Measurements from ENCODE around the gene BMAL1.

BMAL1 gene

DNA sequence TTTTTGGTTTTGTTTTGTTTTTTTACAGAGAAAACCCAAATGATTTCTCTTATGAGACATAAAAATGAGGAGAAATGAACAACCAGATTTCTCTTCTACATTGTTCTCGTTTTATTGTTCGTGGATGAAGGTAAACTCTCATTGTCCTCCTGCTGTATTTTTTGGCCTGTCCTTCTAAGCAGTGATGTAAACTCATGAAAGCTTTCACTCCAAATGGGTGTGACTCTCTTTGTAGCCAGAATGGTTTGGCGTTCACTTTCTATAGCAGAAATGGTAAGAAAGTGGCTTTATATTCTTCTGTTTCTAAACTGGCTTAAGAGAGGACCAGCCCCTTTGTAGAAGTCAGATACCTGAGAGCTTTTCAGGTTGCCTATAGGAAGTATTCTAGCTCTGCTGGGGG is 15.5 kb upstream of the BMAL1 start:
- DNase-seq = no peak

DNA sequence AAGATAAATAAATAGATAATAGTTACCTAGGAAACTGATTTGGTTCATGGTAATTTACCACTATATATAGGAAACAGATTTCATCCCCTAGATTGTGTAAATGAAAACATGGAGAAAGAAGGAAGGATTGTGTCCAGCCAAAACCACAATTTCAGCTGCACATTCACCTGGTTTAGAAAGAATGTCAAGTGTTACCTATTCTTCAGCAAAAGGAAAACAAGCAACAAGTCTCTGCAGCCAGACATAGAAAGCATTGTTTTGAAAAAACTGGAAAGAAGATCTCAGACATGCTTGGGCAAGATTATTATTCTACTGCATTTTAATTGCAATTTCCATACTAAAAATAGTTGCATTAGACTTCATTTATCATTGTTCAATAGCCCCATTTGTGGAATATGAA is 8.8 kb upstream of the BMAL1 start:
- no peak for DNase-seq

DNA sequence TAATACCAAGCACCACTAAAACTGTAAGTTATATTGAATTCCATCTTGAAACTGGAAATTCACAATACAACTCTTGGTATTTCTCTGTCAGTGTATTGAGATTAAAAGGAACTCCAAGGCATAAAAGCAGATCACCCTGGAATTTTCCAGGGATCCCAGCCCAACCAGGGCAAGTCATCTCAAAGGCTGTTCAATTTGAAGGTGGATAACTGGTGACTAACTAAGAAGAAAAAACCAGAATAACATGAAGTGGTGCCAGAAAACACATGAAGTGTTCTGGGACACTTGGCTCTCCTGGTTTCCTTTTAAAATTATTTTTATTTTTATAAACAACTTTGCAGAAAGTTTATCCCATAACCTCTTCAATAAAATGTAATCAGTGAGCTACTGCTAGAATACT is 7.8 kb upstream of the BMAL1 start:
- no peak for DNase-seq

DNA sequence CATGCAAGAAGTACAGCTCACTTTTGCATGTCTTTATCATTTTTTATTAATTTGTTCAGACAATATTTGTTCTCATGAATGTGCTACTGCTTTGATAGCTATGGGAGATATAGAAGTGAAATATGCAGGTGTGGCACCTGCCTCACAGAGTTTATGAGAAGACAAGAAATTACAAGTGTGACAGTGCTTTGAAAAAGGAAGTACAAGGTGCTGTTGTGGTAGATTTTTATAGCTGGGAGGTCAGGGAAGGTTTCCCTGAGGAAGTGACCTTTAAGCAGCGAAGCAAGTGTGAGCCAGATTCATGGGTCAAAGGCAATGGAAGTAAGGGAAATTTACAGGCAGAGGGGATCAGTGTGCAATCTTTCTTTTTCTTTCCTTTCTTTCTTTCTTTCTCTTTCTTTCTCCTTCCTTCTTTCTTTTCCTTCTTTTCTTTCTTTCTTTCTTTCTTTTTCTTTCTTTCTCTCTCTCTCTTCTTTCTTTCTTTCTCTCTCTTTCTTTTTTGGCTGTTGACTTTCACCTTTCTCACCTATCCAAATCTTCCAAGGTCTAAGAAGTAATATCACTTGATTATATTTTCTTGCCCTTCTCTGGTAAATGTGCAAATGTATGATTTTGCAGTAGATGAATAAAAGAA is 6.4 kb upstream of the BMAL1 start:
- no peak for DNase-seq

DNA sequence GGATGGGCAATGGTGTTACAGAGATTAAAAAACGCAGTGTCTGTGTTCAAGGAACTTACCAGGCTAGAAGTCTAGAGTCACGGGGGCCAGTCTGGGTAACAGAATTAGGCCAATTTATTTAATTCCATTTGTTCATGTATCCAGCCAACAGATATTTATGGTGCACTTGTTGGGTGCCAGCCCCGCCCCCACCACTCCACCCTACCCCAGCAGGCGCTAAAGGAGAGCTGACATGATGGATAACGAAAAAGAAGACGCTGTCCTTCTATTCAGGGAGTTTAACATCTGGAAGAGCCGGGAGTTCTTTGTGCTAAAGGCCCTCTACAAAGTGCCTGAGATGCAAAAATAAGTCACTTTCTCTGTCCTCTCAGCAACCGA is 1.1 kb upstream of the BMAL1 start:
- DNase-seq = peak; percentile 26

DNA sequence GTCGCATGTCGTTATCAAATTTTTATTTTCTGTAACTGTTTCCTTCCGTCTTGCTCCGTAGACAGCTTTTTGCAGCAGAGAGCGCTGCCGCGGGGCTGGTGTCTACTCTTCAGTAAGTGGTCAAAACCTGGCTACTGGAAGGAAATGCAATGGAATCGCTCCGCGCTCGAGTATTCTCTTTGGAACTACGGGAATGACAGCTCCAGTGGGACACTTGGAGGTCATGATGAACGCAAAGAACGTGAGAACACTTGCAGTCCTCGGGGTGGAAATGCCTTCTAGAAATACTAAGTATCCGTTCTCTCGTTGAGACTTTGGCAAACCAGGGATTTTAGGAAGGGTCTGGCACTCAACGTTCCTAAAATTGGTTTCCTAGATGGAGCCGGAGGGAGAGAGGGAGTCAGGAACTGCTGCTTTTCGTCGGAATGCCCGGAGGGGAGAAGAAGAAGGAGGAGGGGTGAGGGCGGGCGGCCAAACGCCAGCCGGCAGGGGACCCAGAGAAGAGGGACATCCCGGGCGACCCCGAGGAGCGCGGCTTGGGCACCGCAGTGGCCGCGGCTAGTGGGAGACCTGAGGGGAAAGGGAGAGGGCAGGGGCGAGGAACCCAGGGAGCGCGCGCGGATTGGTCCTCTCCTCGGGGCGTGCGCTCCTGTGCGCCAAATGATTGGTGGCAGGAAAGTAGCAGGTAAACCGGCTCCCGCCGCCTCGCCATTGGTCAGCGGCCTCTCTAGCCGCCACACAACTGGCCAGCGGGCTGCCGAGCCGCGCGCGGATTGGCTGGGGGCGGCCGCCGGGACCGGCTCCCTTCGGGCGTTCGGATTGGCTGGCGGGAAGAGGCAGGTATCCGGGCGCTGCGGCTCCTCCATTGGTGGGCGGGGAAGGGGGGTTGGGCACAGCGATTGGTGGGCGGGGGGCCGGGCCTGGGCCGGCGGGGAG is 490 bp upstream of the BMAL1 start:
- peak; percentile 98 for DNase-seq

DNA sequence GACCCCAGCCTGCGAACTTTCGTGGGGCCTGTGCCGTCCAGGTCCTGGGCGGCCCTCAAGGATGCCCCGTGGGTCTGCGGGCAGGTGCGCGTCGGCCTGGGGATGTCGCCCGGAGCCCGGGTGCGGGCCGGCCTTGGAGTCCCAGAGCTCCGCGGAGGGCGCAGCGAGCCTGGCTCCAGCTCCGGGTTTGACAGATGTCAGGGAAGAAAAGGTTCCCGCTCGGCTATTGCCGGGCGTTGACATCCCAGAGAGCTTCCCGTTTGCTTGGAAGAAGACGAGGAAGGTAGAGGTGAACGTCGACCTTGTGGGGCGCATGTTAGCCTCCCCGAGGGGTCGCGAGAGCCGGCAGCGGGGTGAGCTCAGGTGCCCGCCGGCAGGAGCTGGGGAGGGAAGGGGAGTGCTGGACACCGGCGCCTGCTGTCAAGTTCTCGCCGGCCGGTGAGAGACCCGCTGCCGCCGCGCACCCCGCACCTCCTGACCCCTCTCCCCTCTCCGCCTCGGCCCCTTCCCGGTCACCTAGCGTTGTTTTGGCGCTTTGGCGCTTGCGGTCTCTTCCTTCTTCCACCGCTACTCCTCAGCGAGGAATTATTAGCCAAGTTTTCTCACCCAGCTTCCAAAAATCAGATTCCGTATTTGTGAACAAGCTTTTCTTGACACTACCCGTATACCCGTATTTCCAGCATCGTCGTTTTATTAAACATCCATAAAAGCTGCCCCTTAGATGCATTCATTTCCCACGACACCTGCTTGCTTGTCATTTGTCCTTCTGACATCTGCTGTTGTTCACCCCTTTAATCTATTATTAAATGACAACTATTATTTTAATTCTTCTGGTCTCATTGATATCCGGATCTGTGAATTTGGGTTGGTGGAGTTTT is 1.3 kb downstream of the BMAL1 start:
- no peak for DNase-seq

DNA sequence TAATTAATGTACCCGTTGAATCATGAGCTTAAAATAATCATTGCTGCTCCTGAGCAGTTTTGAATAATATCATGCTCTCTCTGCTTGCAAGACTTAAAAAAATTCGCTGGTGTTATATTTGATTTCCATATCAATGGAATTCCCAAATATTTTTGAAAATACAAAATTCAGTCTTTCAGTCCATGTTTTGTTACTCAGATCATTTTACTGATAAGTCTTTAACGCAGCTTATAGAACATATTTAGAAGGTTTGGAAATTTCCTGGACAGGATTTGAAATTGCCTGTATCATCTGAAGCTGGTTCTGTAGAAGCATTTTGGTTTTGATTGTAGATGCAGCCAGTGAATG is 1.9 kb downstream of the BMAL1 start:
- DNase-seq = no peak

DNA sequence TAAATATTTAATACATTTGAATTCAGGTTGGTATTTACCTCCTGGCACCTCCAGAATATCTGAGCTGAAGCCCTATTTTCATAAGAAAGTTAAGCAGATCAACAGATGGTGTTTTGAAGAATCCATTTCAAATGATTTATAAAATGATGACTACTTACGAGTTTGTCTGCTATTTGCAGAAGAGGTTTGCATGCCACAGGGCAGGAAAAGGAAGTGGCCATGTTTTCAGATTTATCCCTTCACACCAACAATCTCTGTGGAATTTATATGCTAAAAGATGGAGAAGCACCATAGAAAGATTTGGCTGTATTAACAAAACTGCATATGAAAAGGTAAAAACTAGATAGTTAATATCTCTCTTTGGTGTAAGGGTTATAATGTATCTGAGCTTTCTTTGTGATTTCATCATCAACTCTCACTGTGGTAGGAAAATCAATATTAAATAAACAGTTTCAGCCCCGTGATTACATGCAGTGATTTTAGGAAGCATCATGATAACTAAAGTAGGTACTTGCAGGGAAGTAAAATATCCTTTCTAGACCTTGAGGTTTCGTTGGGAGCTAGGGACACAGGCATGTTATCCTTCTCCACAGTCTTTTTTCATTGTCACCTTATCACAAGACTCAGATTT is 2.6 kb downstream of the BMAL1 start:
- DNase-seq = no peak

DNA sequence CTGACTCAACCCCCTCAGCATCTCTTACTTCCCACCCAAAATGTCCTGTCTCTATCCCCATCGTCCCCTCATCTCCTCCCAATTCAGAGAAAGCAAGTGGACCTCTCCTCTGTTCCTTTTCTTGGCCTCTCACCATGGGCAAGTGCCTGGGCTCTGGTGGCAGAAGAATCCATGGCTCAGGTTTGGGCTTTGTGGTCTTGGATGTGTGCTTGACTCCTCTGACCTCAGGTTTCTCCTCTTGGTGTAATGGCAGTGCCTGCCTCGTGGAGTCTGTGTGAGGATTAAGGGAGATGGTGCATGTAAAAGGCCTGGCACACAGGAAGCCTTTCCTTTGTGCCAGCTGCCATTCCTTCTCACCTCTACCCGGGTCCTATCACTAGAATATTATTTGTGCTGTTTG is 3.2 kb downstream of the BMAL1 start:
- no peak for DNase-seq

DNA sequence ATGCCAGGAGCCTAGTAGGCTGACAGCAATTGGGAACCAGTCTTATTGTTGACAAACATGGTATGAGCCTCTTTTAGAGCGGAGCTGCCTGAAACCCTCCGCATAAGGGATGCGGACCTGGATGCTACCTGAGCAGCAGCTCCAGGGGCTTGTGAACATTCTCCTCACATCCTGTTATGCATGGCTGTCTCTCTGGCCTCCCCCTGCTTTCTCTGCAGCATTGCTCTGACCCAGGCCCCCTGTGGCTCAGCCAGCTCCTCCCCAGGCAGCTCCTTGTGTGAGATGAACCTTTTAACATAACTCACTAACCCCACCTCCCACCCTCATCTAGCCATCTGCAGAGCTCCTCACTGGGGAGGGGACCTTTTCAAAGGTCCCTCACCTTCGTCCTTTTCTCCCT is 6.0 kb downstream of the BMAL1 start:
- DNase-seq = no peak

DNA sequence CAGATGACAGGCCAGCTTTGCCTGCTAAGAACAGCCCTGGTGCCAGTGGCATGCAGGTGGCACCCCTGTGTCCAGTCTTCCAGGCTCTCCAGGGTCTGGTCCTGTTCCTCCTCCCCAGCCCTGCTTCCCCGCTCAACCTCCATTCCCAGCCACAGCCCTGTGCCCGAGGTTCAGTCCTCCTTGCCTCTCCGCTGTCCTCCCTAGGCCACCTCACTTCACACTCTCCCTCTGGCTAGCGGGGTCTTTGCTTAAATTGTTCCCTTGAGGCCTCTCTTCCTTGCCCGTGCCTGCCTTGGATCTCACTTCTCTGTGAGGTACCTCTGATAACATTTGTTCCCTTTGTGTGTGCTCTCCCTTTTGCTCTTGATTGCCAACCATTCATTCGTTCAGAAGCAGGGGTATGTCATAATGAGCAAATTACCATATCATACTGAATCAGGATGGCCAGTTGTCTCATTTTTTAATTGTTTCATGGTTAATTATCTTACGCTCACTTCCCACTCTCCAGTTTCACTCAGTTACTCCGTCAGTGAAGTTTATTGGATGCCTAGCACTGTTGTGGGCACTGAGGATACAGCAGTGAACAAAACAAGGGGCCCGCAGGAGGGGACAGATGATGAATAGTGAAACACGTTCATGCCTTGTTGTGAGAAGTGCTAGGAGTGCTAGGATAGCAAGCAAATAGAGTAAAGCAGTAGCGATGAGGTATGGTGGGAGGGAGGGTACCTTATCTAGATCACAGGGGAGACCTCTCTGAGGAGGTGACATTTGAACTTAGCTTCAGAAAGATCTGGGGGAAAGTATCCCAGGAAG is 7.4 kb downstream of the BMAL1 start:
- no peak for DNase-seq

DNA sequence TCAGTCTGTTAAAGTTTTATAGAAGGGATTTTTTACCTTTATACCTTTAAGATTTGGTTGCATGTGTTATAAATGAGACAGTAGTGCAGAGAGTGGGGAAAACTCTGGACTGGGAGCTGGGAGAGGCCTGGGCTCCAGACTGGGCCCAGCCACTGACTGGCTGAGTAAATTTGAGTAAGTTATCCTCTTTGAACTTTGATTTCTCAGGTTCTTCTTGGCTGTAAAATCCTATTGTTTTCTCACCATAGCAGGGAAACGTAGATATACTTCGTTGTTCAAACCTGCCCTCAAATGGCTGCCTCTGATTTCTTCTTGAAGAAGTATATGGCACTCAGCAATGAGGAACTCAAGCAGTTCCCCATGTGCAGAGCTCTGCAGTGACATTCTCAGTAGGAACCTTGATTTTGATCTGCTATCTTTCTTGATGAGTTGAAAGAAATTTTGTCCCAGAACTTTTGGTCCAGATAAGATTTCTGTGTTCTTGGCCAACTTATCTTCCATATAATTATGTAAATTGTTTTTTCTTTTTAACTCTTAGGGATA is 8.8 kb downstream of the BMAL1 start:
- DNase-seq = no peak

DNA sequence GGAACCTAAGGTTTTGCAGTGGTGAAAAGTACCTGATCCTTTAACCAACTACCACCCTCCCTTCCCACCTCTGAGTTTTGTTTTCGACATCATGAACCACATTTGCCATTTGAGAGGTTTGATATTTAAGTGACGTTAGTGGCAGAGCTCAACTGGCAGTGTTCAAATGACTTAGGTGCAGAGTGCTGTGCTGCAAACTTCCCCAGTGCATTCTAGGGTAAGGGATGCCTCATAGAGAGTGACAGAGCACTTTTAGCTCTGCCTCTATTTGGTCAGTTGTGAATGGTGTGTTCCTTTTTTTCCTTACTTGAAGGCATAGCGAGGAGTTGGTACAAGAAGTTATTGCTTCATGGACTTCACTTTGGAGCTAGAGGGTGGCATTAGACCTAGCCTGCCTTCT is 9.4 kb downstream of the BMAL1 start:
- no peak for DNase-seq

DNA sequence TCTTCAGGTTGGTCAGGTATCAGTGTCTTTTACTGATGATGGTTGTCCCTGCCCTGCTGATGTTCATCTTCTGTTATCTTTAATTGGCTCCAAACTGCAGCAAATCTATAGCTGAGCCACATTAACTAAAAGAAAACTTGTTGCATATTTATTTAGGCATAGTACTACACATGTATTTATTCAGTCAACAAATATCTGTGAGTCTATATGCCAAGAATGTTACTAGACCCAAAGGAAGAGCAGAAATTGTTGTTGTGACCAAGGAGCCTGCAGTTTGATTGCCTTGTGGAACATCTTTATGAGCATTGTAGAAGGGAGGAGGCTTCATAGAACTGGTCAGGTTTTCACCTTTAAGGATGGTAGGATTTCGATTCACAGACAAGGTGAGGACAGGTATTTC is 10.1 kb downstream of the BMAL1 start:
- no peak for DNase-seq

DNA sequence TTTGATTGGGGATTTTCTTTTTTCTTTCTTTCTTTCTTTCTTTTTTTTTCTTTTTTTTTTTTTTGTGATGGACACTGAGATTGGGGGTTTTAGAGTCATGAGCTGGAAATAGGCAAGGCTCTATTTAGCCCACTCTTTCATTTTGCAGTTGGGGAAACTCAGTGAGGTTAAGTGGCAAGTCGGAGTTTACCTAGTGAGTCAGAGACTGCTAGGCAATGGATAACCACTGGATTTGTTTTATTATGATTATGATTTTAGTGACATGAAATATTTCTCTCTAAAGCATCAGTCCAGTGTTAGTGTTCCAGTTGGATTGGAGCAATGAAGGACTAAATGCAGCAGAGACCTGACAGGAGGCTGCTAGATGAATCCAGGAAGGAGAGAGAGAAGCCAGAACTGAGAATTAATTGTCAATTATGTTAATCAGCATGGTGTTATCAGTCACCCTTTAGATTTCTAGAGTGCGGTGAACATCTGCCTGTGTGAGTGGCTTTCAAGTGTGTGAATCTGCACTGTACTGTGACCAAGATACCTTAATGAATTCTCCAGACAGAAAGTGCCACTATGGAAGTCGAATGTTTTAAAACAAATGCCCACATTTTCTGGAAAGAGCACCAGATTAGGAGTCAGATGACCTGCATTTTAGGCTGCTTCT is 10.9 kb downstream of the BMAL1 start:
- DNase-seq = no peak

DNA sequence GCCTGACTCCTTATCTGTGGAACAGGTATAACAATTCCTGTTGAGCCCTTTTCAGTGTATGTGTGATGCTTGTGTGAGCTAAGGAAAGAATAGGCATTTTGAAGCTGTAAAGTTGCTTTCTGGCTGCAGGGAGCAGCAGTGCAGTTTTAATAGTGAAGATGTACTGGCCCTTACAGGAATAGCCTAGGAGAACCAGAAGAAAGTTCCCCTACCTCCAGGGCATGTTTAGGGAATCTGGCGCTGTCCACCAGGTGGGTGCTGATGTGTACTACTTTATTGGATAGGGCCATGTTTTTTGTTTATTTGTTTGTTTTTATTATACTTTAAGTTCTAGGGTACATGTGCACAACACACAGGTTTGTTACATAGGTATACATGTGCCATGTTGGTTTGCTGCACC is 11.5 kb downstream of the BMAL1 start:
- DNase-seq = no peak

DNA sequence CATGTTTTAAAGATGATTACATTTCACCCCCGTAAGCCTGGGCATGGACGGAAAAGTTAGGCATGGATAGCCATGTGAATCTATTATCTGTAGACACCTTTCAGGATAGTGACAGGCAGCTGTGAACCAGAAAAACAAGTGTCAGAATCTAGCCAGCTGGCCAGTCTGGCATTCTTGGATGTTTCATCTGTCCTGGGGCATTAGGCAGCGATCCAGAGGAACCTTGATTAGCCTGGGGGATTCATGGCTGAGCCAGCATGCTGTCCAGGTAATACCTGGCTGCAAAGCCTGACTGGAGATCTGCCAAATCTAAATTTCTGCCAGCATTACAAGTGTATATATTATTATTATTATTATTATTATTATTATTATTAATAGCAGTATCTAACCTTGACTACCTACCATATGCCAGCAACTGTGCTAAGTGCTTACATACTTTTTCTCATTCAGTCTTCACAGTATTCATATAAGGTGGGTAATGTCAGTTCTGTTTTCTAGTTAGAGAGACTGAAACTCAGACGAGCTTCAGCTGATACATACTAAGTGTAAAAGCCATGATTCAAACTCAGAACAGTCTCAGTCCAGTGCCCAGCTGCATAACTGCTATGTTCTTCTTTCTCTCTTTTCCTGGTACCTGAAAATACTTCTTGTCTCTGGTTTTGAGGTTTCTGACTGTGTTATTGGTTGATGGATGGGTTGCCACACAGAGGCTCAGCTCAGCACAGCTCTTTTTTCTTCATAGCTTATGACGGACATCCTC is 12.8 kb downstream of the BMAL1 start:
- DNase-seq = no peak

DNA sequence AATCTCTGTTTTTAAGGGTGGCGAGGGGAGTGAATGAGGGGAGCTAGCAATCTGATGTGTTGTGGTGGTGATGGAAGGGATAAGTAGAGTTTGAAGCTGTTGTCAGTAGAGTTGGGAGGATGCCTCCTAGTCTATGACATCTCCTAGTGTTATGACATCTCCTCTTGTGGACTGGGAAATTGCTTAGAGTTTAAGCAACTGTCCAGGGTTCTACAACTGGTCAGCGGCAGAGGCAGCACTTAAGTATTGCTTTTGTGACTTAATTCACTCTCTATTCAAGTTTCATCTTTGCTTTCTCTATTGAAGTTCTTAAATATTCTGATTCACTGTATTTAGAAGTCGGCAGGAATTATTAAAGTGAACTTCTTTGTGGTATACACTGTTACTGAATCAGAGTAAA is 13.8 kb downstream of the BMAL1 start:
- DNase-seq = no peak

DNA sequence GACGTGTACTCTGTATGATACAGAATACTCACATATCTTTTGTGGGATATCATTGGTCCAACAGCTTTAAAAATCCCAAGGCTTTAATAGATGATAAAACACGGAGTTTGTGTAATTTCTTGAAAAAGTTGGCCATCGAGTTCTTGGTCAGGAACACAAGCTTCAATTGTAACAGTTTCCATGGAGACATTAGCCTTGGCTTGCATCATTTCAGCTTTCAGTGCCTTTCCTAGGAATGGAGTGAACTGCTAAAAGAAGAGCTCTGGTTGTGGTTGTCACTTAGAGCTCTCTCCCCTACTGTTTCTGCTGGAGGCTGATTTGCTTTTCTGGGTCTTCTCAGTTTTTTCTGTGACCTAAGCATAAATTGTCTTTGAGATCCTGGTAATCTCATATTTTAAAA is 14.2 kb downstream of the BMAL1 start:
- DNase-seq = no peak

DNA sequence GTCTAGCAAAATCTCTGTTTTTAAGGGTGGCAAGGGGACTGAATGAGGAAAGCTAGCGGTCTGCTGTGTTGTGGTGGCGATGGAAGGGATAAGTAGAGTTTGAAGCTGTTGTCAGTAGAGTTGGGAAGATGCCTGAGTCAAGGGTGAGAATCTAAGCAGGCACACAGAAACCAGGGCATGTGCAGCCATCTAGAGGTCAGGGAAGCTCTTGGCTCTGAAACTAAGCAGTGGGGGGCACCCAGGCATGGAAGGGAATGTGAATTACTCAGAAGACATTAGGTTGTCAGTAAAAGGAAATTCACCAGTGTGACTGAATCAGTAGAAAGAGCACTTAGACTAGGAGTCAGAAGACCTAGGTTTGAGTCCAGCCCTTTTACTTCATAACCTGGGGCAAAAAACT is 15.4 kb downstream of the BMAL1 start:
- DNase-seq = no peak

Measured in CD4-positive, alpha-beta T cell treated with Interleukin-10 for 1 hour (primary cell).